Suprapubic skin (tissue), 4 donors: ENCODE measurements around the gene SPON2. TPM values are rescaled to one million over a fixed set of nuclear protein-coding genes. Genes with fewer than 3 reads are reported as not detected.

Experiments used
- DNase-seq, 2 donors: peaks; one replicate each; pipeline ENCODE4 v3.0.0-alpha.2; 2019; ENCODE audit warnings: low spot score in 2 of 2
- H3K27ac ChIP-seq: fragments of 200-600 bp; sonication (generic); one replicate; pipeline ENCODE4 v1.5.1; 2019
- H3K27me3 ChIP-seq: fragments of 200-600 bp; sonication (generic); one replicate; pipeline ENCODE4 v1.5.1; 2019
- H3K36me3 ChIP-seq: fragments of 200-600 bp; sonication (generic); one replicate; pipeline ENCODE4 v1.5.1; 2019
- H3K4me1 ChIP-seq: fragments of 200-600 bp; sonication (generic); one replicate; pipeline ENCODE4 v1.5.1; 2019
- H3K4me3 ChIP-seq: fragments of 200-600 bp; sonication (generic); one replicate; pipeline ENCODE4 v1.5.1; 2019; ENCODE audit warnings: mild to moderate bottlenecking
- H3K9me3 ChIP-seq: fragments of 200-600 bp; sonication (generic); one replicate; pipeline ENCODE4 v1.5.1; 2019
- CTCF ChIP-seq, 2 donors: fragments of 200-600 bp in 1 of 2; fragments of 450-650 bp in 1 of 2; sonication (generic) in 1 of 2; IDR thresholded peaks; one replicate each; pipeline ENCODE4 v1.5.1; 2016 to 2019; ENCODE audit warnings: antibody characterized with exemption in 2 of 2, mild to moderate bottlenecking in 1 of 2, moderate library complexity in 1 of 2
- EP300 ChIP-seq: sonication (generic); formaldehyde crosslinking; IDR thresholded peaks from one replicate; pipeline ENCODE4 v1.6.1; 2017; ENCODE audit warnings: antibody characterized with exemption
- POLR2A ChIP-seq, 2 donors: fragments of 450-650 bp; IDR thresholded peaks; one replicate each; pipeline ENCODE4 v1.6.1; 2017; ENCODE audit warnings: antibody characterized with exemption in 2 of 2, mild to moderate bottlenecking in 2 of 2, moderate library complexity in 2 of 2
- POLR2AphosphoS5 ChIP-seq, 3 donors: sonication (generic); formaldehyde crosslinking; IDR thresholded peaks; one replicate each; pipeline ENCODE4 v1.6.1; 2017; ENCODE audit warnings: antibody characterized with exemption in 3 of 3
- WGBS: methylation state at CpG from one replicate; pipeline ENCODE4 v1.1.5; 2018; 5-methylcytosine and 5-hydroxymethylcytosine counted together
- total RNA-seq, 4 donors: library from RNA; depleted of rRNA; stranded (reverse); fragments of >200 nt; gene quantifications; one replicate each; pipeline ENCODE4 v1.1.0, GENCODE V29; 2016

Gene SPON2
- total RNA-seq, 4 donors from 2014 or later: 22.5 to 52.3 (median 31.8) TPM

- no peaks in the 10 kb centered on the region for H3K9me3 ChIP-seq
- 42% methylated on average over 10 of the region's 13 CpGs for WGBS
- peaks cover 40% of the 10 kb centered on the region for H3K4me1 ChIP-seq
- peak overlapping the region; percentile 8 for H3K4me3 ChIP-seq
- TF ChIP-seq POLR2AphosphoS5 (IDR thresholded peaks at IDR 0.05) (no peak), CTCF (IDR thresholded peaks at IDR 0.05) (no peak), EP300 (no peak), POLR2A (IDR thresholded peaks at IDR 0.05) (no peak)
- H3K27me3 ChIP-seq: no peaks in the 10 kb centered on the region
- H3K27ac ChIP-seq: peak overlapping the region; percentile 82
- peak; percentile 59 to 73 for DNase-seq
- H3K36me3 ChIP-seq: no peaks in the 10 kb centered on the region
Measured at GRCh38 chr4:1192493-1193205, 20.3 kb upstream of the SPON2 start.

- peak overlapping the region; percentile 8 for H3K4me3 ChIP-seq
- peak overlapping the region; percentile 82 for H3K27ac ChIP-seq
- H3K27me3 ChIP-seq: no peaks in the 10 kb centered on the region
- H3K36me3 ChIP-seq: no peaks in the 10 kb centered on the region
- TF ChIP-seq POLR2AphosphoS5 (IDR thresholded peaks at IDR 0.05): peak in 1 of 3 donors; percentile 53
- no peak for TF ChIP-seq CTCF (IDR thresholded peaks at IDR 0.05)
- TF ChIP-seq EP300: no peak
- no peaks in the 10 kb centered on the region for H3K9me3 ChIP-seq
- DNase-seq: peak; percentile 91 to 92
- 14% methylated on average over 3 of the region's 4 CpGs for WGBS
- H3K4me1 ChIP-seq: peaks cover 40% of the 10 kb centered on the region
Measured at GRCh38 chr4:1192091-1192492, 19.7 kb upstream of the SPON2 start.

- H3K27me3 ChIP-seq: no peaks in the 10 kb centered on the region
- H3K36me3 ChIP-seq: no peaks in the 10 kb centered on the region
- no peak overlapping the region for H3K4me3 ChIP-seq
- H3K4me1 ChIP-seq: peaks cover 40% of the 10 kb centered on the region
- peak overlapping the region; percentile 82 for H3K27ac ChIP-seq
- H3K9me3 ChIP-seq: no peaks in the 10 kb centered on the region
- WGBS: 65% methylated on average over 4 of the region's 5 CpGs
- TF ChIP-seq POLR2A (IDR thresholded peaks at IDR 0.05) (no peak), CTCF (IDR thresholded peaks at IDR 0.05) (no peak), EP300 (no peak), POLR2AphosphoS5 (IDR thresholded peaks at IDR 0.05) (no peak)
- peak; percentile 63 to 74 for DNase-seq
Measured at GRCh38 chr4:1191621-1192020, 19.2 kb upstream of the SPON2 start.

- Histone ChIP-seq H3K36me3 (no peaks in the 10 kb centered on the region), H3K27ac (no peak overlapping the region), H3K27me3 (no peaks in the 10 kb centered on the region), H3K4me1 (peaks cover 13% of the 10 kb centered on the region), H3K9me3 (no peaks in the 10 kb centered on the region), H3K4me3 (no peak overlapping the region)
- no peak for DNase-seq
- no peak for TF ChIP-seq POLR2AphosphoS5 (IDR thresholded peaks at IDR 0.05)
- TF ChIP-seq POLR2A (IDR thresholded peaks at IDR 0.05): no peak
- TF ChIP-seq EP300: no peak
- no peak for TF ChIP-seq CTCF (IDR thresholded peaks at IDR 0.05)
- WGBS: 43% methylated on average over 1 of the region's 1 CpG
Measured at GRCh38 chr4:1187182-1187581, 14.8 kb upstream of the SPON2 start.

GRCh38 chr4:1183985-1184773 is 11.8 kb upstream of the SPON2 start:
- H3K27ac ChIP-seq: no peak overlapping the region
- no peaks in the 10 kb centered on the region for H3K36me3 ChIP-seq
- H3K27me3 ChIP-seq: no peaks in the 10 kb centered on the region
- TF ChIP-seq CTCF (IDR thresholded peaks at IDR 0.05): no peak
- no peak for TF ChIP-seq POLR2A (IDR thresholded peaks at IDR 0.05)
- TF ChIP-seq POLR2AphosphoS5 (IDR thresholded peaks at IDR 0.05): no peak
- TF ChIP-seq EP300: no peak
- no peaks in the 10 kb centered on the region for H3K9me3 ChIP-seq
- no peaks in the 10 kb centered on the region for H3K4me1 ChIP-seq
- WGBS: 59% methylated on average over 6 of the region's 6 CpGs
- no peak for DNase-seq
- no peak overlapping the region for H3K4me3 ChIP-seq
